Activated CD4-positive, CD25-positive, alpha-beta regulatory T cell treated with anti-CD3 and anti-CD28 coated beads, Interleukin-2, amount 50 U/mL, for 16 hours (primary cell): Measurements from ENCODE around the gene RAPGEF6.

Experiments used
- DNase-seq: peaks from one replicate; pipeline ENCODE4 v3.0.0-alpha.2; 2020; ENCODE audit warnings: low read depth, low spot score

Gene RAPGEF6

GRCh38 chr5:131548176-131548575, 86.9 kb downstream of the RAPGEF6 start:
- no peak for DNase-seq

GRCh38 chr5:131545845-131546244, 89.2 kb downstream of the RAPGEF6 start:
- no peak for DNase-seq

GRCh38 chr5:131542723-131543122, 92.3 kb downstream of the RAPGEF6 start:
- no peak for DNase-seq

GRCh38 chr5:131541762-131542161, 93.3 kb downstream of the RAPGEF6 start:
- no peak for DNase-seq

- no peak for DNase-seq
Observed at GRCh38 chr5:131541071-131541470, 94.0 kb downstream of the RAPGEF6 start.

- DNase-seq = no peak
Observed at GRCh38 chr5:131539251-131539650, 95.8 kb downstream of the RAPGEF6 start.

GRCh38 chr5:131538177-131538593, 96.8 kb downstream of the RAPGEF6 start:
- no peak for DNase-seq

- DNase-seq = no peak
Observed at GRCh38 chr5:131536850-131537448, 98.1 kb downstream of the RAPGEF6 start.

GRCh38 chr5:131536211-131536826, 98.7 kb downstream of the RAPGEF6 start:
- no peak for DNase-seq

GRCh38 chr5:131534974-131535373, 100.1 kb downstream of the RAPGEF6 start:
- no peak for DNase-seq

- no peak for DNase-seq
Observed at GRCh38 chr5:131533836-131534235, 101.2 kb downstream of the RAPGEF6 start.

GRCh38 chr5:131532031-131532640, 102.9 kb downstream of the RAPGEF6 start:
- no peak for DNase-seq

GRCh38 chr5:131530706-131531331, 104.2 kb downstream of the RAPGEF6 start:
- no peak for DNase-seq

GRCh38 chr5:131528682-131529081, 106.3 kb downstream of the RAPGEF6 start:
- DNase-seq = no peak

GRCh38 chr5:131525805-131526204, 109.2 kb downstream of the RAPGEF6 start:
- DNase-seq = no peak

- no peak for DNase-seq
Observed at GRCh38 chr5:131524431-131524830, 110.6 kb downstream of the RAPGEF6 start.

- DNase-seq = no peak
Observed at GRCh38 chr5:131523500-131524185, 111.4 kb downstream of the RAPGEF6 start.

GRCh38 chr5:131521252-131521651, 113.8 kb downstream of the RAPGEF6 start:
- DNase-seq = no peak

GRCh38 chr5:131515348-131515747, 119.7 kb downstream of the RAPGEF6 start:
- DNase-seq = no peak

GRCh38 chr5:131514316-131515283, 120.4 kb downstream of the RAPGEF6 start:
- DNase-seq = no peak

- DNase-seq = no peak
Observed at GRCh38 chr5:131513780-131514179, 121.2 kb downstream of the RAPGEF6 start.
